ENCODE data around the gene STRADA. TPM values are rescaled to one million over a fixed set of nuclear protein-coding genes. Genes with fewer than 3 reads are reported as not detected.

STRADA gene
- total RNA-seq, 6 experiments from 2014 or later: 18.2 to 24.1 (median 21.6) TPM

DNA sequence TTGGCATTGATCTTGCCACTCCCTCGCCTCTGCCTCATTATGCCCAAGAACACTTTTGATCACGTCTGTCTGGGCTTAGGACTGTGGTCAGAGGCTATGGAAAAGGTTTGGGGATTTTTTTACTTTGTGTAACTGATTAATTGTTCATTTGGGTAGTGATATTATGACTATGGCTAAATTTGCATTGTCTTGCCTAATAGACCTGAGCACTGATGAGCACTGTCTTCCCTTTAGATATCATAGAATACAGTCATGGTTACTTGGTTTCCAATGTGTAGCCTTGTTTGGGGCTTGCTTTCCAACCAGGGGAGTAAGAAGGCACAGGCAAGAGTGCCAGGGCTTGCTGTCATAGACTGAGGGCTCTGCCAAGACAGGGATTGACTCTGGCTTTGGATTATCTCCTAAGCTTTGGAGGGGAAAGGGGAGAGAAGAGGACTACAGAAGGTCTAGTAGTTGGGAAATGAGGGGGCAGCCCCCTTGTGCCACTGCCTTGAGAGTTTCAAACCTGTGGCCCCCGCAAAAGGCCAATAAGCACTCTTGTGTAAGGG lies 55.4 kb downstream of the STRADA start:
- Mint-ChIP-seq H3K36me3 (ENCODE audit: low read depth) (0 out of 2 replicates have a peak, but pooled peaks cover 4% of the 10 kb centered on the region), H3K9me3 (no peaks in the 10 kb centered on the region), H3K4me3 (no peak overlapping the region), H3K27me3 (ENCODE audit: insufficient read depth) (no peaks in the 10 kb centered on the region), H3K4me1 (ENCODE audit: low read depth) (no peaks in the 10 kb centered on the region), H3K27ac (no peak overlapping the region)
- TF ChIP-seq CTCF (IDR thresholded peaks at IDR 0.05): no peak
- DNase-seq: no peak

DNA sequence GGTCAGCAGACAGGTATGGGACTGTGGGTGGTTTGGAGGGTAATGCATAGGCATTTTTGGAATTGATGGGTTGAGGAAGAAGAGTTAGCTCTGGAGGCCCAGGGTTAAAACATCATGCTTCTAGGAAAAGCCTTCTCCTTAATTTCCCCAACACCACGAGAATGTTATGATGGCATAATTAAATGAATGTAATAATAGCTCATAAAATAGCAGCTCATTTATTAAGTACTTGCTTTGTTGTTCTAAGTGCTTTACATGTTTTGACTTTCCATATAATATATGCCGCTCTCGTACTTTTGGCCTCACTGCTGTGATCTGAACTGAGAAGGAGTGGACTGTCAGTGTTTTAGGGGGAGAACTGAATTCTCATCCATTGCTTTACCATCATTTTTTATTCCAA lies 56.0 kb downstream of the STRADA start:
- Mint-ChIP-seq H3K9me3 (no peaks in the 10 kb centered on the region), H3K4me1 (ENCODE audit: low read depth) (no peaks in the 10 kb centered on the region), H3K27ac (no peak overlapping the region), H3K4me3 (no peak overlapping the region), H3K27me3 (ENCODE audit: insufficient read depth) (no peaks in the 10 kb centered on the region), H3K36me3 (ENCODE audit: low read depth) (0 out of 2 replicates have a peak, but pooled peaks cover 4% of the 10 kb centered on the region)
- no peak for TF ChIP-seq CTCF (IDR thresholded peaks at IDR 0.05)
- no peak for DNase-seq

DNA sequence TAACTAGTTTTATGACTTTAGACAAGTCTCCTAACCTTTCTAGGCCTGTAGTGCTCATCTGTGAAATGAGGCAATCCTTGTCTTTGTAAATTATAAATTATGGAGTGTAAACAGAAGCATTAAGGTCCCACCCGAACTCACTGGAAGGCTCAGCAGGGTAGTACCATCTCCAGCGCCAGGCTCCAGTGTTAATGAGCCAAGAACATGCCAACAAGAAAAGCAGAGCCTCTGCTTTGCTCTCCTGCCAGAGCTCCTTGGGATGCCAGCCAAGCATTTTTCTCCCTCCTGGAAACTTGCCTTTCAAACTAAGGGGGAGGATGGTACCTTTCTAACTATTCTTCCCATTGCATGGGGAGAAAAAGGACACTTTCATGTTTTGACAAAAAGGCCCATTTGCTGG lies 56.6 kb downstream of the STRADA start:
- 0 out of 2 replicates have a peak, but pooled peaks cover 4% of the 10 kb centered on the region for H3K36me3 Mint-ChIP-seq (ENCODE audit: low read depth)
- H3K4me1 Mint-ChIP-seq (ENCODE audit: low read depth): no peaks in the 10 kb centered on the region
- DNase-seq: no peak
- H3K27me3 Mint-ChIP-seq (ENCODE audit: insufficient read depth): no peaks in the 10 kb centered on the region
- H3K27ac Mint-ChIP-seq: no peak overlapping the region
- H3K9me3 Mint-ChIP-seq: no peaks in the 10 kb centered on the region
- no peak for TF ChIP-seq CTCF (IDR thresholded peaks at IDR 0.05)
- no peak overlapping the region for H3K4me3 Mint-ChIP-seq

- no peak for TF ChIP-seq CTCF (IDR thresholded peaks at IDR 0.05)
- no peak for DNase-seq
- Mint-ChIP-seq H3K27ac (no peak overlapping the region), H3K36me3 (ENCODE audit: low read depth) (0 out of 2 replicates have a peak, but pooled peaks cover 2% of the 10 kb centered on the region), H3K4me1 (ENCODE audit: low read depth) (no peaks in the 10 kb centered on the region), H3K4me3 (no peak overlapping the region), H3K9me3 (no peaks in the 10 kb centered on the region), H3K27me3 (ENCODE audit: insufficient read depth) (no peaks in the 10 kb centered on the region)
These were observed 58.6 kb downstream of the STRADA start for GRCh38 chr17:63682981-63683380.

DNA sequence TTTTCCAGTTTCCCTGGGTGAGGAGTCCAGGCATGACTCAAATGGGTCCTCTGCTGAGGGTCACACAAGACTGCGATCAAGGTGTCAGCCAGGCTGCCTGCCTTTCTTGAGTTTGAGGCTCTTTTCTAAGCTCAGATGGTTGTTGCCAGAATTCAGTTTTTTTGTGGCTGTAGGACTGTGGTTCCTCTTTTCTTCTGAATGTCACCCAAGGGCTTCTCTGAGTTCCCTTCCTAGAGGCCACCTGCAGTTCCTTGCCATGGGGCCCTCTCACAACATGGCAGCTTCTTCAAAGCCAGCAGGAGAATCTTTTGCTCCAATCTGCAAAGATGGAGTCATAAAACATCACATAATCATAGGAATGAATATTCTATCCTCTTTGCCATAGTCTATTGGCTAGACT lies 59.2 kb downstream of the STRADA start:
- DNase-seq: no peak
- no peak for TF ChIP-seq CTCF (IDR thresholded peaks at IDR 0.05)
- H3K36me3 Mint-ChIP-seq (ENCODE audit: low read depth): no peaks in the 10 kb centered on the region
- no peaks in the 10 kb centered on the region for H3K9me3 Mint-ChIP-seq
- no peak overlapping the region for H3K27ac Mint-ChIP-seq
- no peaks in the 10 kb centered on the region for H3K4me1 Mint-ChIP-seq (ENCODE audit: low read depth)
- H3K27me3 Mint-ChIP-seq (ENCODE audit: insufficient read depth): no peaks in the 10 kb centered on the region
- H3K4me3 Mint-ChIP-seq: no peak overlapping the region

DNA sequence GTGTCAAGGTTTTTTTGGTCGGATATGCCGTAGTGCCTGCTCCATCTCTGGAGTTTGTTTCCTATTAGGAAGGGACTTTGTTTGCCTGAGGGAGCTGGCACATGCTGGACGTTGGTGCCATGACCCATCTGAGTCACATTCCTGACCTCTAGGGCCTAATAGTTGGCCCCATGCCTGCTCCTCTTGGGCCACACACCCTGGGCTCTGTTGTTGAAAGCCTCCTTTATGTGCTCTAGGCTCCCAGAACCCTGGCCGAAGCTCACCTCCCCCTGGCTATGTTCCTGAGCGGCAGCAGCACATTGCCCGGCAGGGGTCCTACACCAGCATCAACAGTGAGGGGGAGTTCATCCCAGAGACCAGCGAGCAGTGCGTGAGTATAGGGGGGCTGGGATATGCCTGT lies 60.1 kb downstream of the STRADA start:
- Mint-ChIP-seq H3K27me3 (ENCODE audit: insufficient read depth) (no peaks in the 10 kb centered on the region), H3K4me1 (ENCODE audit: low read depth) (no peaks in the 10 kb centered on the region), H3K4me3 (no peak overlapping the region), H3K27ac (no peak overlapping the region), H3K36me3 (ENCODE audit: low read depth) (peaks cover under 1% of the 10 kb centered on the region; the same call in 1 of the 2 replicates), H3K9me3 (no peaks in the 10 kb centered on the region)
- TF ChIP-seq CTCF (IDR thresholded peaks at IDR 0.05): no peak
- no peak for DNase-seq
